ENCODE data around the gene TNNT3.

TNNT3 gene

GRCh38 chr11:1975185-1975584, 55.7 kb downstream of the TNNT3 start:
- Histone ChIP-seq H3K4me3 (ENCODE audit: low read depth, low read length) (no peak overlapping the region), H3K36me3 (ENCODE audit: control insufficient read depth, insufficient read depth, low read length) (no peaks in the 10 kb centered on the region), H3K27me3 (ENCODE audit: control insufficient read depth, insufficient read depth, low read length) (no peaks in the 10 kb centered on the region), H3K9ac (ENCODE audit: low read depth, low read length) (no peak overlapping the region), H3K9me3 (ENCODE audit: control insufficient read depth, insufficient read depth, low read length) (no peaks in the 10 kb centered on the region), H3K27ac (ENCODE audit: low read depth, low read length) (no peak overlapping the region), H3K4me1 (ENCODE audit: control insufficient read depth, insufficient read depth, low read length) (no peaks in the 10 kb centered on the region)

GRCh38 chr11:1978720-1979473, 59.4 kb downstream of the TNNT3 start:
- H3K27ac ChIP-seq (ENCODE audit: low read depth, low read length) = no peak overlapping the region
- no peaks in the 10 kb centered on the region for H3K9me3 ChIP-seq (ENCODE audit: control insufficient read depth, insufficient read depth, low read length)
- no peaks in the 10 kb centered on the region for H3K4me1 ChIP-seq (ENCODE audit: control insufficient read depth, insufficient read depth, low read length)
- no peaks in the 10 kb centered on the region for H3K36me3 ChIP-seq (ENCODE audit: control insufficient read depth, insufficient read depth, low read length)
- no peak overlapping the region for H3K9ac ChIP-seq (ENCODE audit: low read depth, low read length)
- no peak overlapping the region for H3K4me3 ChIP-seq (ENCODE audit: low read depth, low read length)
- H3K27me3 ChIP-seq (ENCODE audit: control insufficient read depth, insufficient read depth, low read length) = no peaks in the 10 kb centered on the region

GRCh38 chr11:1979607-1980006, 60.1 kb downstream of the TNNT3 start:
- H3K27ac ChIP-seq (ENCODE audit: low read depth, low read length) = no peak overlapping the region

GRCh38 chr11:1982873-1983600, 63.5 kb downstream of the TNNT3 start:
- H3K4me1 ChIP-seq (ENCODE audit: control insufficient read depth, insufficient read depth, low read length) = no peaks in the 10 kb centered on the region
- H3K27ac ChIP-seq (ENCODE audit: low read depth, low read length) = no peak overlapping the region
- H3K4me3 ChIP-seq (ENCODE audit: low read depth, low read length) = no peak overlapping the region
- H3K27me3 ChIP-seq (ENCODE audit: control insufficient read depth, insufficient read depth, low read length) = no peaks in the 10 kb centered on the region
- H3K9ac ChIP-seq (ENCODE audit: low read depth, low read length) = no peak overlapping the region
- H3K9me3 ChIP-seq (ENCODE audit: control insufficient read depth, insufficient read depth, low read length) = no peaks in the 10 kb centered on the region
- no peaks in the 10 kb centered on the region for H3K36me3 ChIP-seq (ENCODE audit: control insufficient read depth, insufficient read depth, low read length)

More at GRCh38 chr11:1979607-1980006, 60.1 kb downstream of the TNNT3 start:
- no peaks in the 10 kb centered on the region for H3K4me1 ChIP-seq (ENCODE audit: control insufficient read depth, insufficient read depth, low read length)
- H3K27me3 ChIP-seq (ENCODE audit: control insufficient read depth, insufficient read depth, low read length) = no peaks in the 10 kb centered on the region
- H3K4me3 ChIP-seq (ENCODE audit: low read depth, low read length) = no peak overlapping the region
- H3K36me3 ChIP-seq (ENCODE audit: control insufficient read depth, insufficient read depth, low read length) = no peaks in the 10 kb centered on the region
- H3K9ac ChIP-seq (ENCODE audit: low read depth, low read length) = no peak overlapping the region
- no peaks in the 10 kb centered on the region for H3K9me3 ChIP-seq (ENCODE audit: control insufficient read depth, insufficient read depth, low read length)

- Histone ChIP-seq H3K27me3 (ENCODE audit: control insufficient read depth, insufficient read depth, low read length) (no peaks in the 10 kb centered on the region), H3K9ac (ENCODE audit: low read depth, low read length) (no peak overlapping the region), H3K4me3 (ENCODE audit: low read depth, low read length) (no peak overlapping the region), H3K9me3 (ENCODE audit: control insufficient read depth, insufficient read depth, low read length) (no peaks in the 10 kb centered on the region), H3K36me3 (ENCODE audit: control insufficient read depth, insufficient read depth, low read length) (no peaks in the 10 kb centered on the region), H3K27ac (ENCODE audit: low read depth, low read length) (no peak overlapping the region), H3K4me1 (ENCODE audit: control insufficient read depth, insufficient read depth, low read length) (no peaks in the 10 kb centered on the region)
Measured at GRCh38 chr11:1983601-1983961, 64.1 kb downstream of the TNNT3 start.

- H3K9ac ChIP-seq (ENCODE audit: low read depth, low read length) = no peak overlapping the region
- no peak overlapping the region for H3K4me3 ChIP-seq (ENCODE audit: low read depth, low read length)
- H3K36me3 ChIP-seq (ENCODE audit: control insufficient read depth, insufficient read depth, low read length) = no peaks in the 10 kb centered on the region
Measured at GRCh38 chr11:1987024-1987423, 67.5 kb downstream of the TNNT3 start.

GRCh38 chr11:1988174-1988573, 68.7 kb downstream of the TNNT3 start:
- Histone ChIP-seq H3K27me3 (ENCODE audit: control insufficient read depth, insufficient read depth, low read length) (no peaks in the 10 kb centered on the region), H3K36me3 (ENCODE audit: control insufficient read depth, insufficient read depth, low read length) (no peaks in the 10 kb centered on the region), H3K4me3 (ENCODE audit: low read depth, low read length) (no peak overlapping the region), H3K9ac (ENCODE audit: low read depth, low read length) (no peak overlapping the region), H3K27ac (ENCODE audit: low read depth, low read length) (no peak overlapping the region), H3K4me1 (ENCODE audit: control insufficient read depth, insufficient read depth, low read length) (no peaks in the 10 kb centered on the region), H3K9me3 (ENCODE audit: control insufficient read depth, insufficient read depth, low read length) (no peaks in the 10 kb centered on the region)

More at GRCh38 chr11:1987024-1987423, 67.5 kb downstream of the TNNT3 start:
- Histone ChIP-seq H3K27me3 (ENCODE audit: control insufficient read depth, insufficient read depth, low read length) (no peaks in the 10 kb centered on the region), H3K9me3 (ENCODE audit: control insufficient read depth, insufficient read depth, low read length) (no peaks in the 10 kb centered on the region), H3K4me1 (ENCODE audit: control insufficient read depth, insufficient read depth, low read length) (no peaks in the 10 kb centered on the region), H3K27ac (ENCODE audit: low read depth, low read length) (no peak overlapping the region)
